Measurements from ENCODE around the gene RBM17. TPM values are rescaled to one million over a fixed set of nuclear protein-coding genes. Genes with fewer than 3 reads are reported as not detected.

Gene RBM17
- total and polyA plus RNA-seq, 2 of the 13 experiments (the other 11 are each of a cell fraction or from before 2014, with no cell fraction given) = 30.7 to 77.5 TPM

GRCh38 chr10:6082496-6083395, 6.1 kb upstream of the RBM17 start (continued):
- TF ChIP-seq ZNF414 (CRISPR knock-in tag; IDR thresholded peaks at IDR 0.05) (no peak), USF2 (IDR thresholded peaks at IDR 0.05; ENCODE audit: low read depth, low read length) (no peak), USF2 (CRISPR knock-in tag; IDR thresholded peaks at IDR 0.05; ENCODE audit: borderline replicate concordance) (no peak)
- TF ChIP-seq, protein P1, sequence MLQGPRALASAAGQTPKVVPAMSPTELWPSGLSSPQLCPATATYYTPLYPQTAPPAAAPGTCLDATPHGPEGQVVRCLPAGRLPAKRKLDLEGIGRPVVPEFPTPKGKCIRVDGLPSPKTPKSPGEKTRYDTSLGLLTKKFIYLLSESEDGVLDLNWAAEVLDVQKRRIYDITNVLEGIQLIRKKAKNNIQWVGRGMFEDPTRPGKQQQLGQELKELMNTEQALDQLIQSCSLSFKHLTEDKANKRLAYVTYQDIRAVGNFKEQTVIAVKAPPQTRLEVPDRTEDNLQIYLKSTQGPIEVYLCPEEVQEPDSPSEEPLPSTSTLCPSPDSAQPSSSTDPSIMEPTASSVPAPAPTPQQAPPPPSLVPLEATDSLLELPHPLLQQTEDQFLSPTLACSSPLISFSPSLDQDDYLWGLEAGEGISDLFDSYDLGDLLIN (CRISPR knock-in tag; IDR thresholded peaks at IDR 0.05; ENCODE audit: borderline replicate concordance) = no peak
- TF ChIP-seq, protein P2, sequence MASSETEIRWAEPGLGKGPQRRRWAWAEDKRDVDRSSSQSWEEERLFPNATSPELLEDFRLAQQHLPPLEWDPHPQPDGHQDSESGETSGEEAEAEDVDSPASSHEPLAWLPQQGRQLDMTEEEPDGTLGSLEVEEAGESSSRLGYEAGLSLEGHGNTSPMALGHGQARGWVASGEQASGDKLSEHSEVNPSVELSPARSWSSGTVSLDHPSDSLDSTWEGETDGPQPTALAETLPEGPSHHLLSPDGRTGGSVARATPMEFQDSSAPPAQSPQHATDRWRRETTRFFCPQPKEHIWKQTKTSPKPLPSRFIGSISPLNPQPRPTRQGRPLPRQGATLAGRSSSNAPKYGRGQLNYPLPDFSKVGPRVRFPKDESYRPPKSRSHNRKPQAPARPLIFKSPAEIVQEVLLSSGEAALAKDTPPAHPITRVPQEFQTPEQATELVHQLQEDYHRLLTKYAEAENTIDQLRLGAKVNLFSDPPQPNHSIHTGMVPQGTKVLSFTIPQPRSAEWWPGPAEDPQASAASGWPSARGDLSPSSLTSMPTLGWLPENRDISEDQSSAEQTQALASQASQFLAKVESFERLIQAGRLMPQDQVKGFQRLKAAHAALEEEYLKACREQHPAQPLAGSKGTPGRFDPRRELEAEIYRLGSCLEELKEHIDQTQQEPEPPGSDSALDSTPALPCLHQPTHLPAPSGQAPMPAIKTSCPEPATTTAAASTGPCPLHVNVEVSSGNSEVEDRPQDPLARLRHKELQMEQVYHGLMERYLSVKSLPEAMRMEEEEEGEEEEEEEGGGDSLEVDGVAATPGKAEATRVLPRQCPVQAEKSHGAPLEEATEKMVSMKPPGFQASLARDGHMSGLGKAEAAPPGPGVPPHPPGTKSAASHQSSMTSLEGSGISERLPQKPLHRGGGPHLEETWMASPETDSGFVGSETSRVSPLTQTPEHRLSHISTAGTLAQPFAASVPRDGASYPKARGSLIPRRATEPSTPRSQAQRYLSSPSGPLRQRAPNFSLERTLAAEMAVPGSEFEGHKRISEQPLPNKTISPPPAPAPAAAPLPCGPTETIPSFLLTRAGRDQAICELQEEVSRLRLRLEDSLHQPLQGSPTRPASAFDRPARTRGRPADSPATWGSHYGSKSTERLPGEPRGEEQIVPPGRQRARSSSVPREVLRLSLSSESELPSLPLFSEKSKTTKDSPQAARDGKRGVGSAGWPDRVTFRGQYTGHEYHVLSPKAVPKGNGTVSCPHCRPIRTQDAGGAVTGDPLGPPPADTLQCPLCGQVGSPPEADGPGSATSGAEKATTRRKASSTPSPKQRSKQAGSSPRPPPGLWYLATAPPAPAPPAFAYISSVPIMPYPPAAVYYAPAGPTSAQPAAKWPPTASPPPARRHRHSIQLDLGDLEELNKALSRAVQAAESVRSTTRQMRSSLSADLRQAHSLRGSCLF (CRISPR knock-in tag; IDR thresholded peaks at IDR 0.05; ENCODE audit: borderline replicate concordance) = no peak

Data from HepG2 (cell line).